Measurements from ENCODE around the gene PGRMC2.
"Not testable (repeated sequence)": the region's sequence is repeated elsewhere in the genome, so short reads cannot be mapped to it uniquely, and the experiment has no call there.

Gene PGRMC2

GRCh38 chr4:128268970-128269369, 18.6 kb downstream of the PGRMC2 start:
- no peak for DNase-seq (ENCODE audit: low read depth in 1 of 2, low spot score in 1 of 2)

- DNase-seq (ENCODE audit: low read depth in 1 of 2, low spot score in 1 of 2): no peak
Measured at GRCh38 chr4:128267745-128268144, 19.9 kb downstream of the PGRMC2 start.

GRCh38 chr4:128267171-128267570, 20.4 kb downstream of the PGRMC2 start:
- DNase-seq (ENCODE audit: low read depth in 1 of 2, low spot score in 1 of 2): not testable (repeated sequence)

GRCh38 chr4:128265550-128265949, 22.1 kb downstream of the PGRMC2 start:
- not testable (repeated sequence) for DNase-seq (ENCODE audit: low read depth in 1 of 2, low spot score in 1 of 2)

- DNase-seq (ENCODE audit: low read depth in 1 of 2, low spot score in 1 of 2): not testable (repeated sequence)
Measured at GRCh38 chr4:128259889-128260288, 27.7 kb downstream of the PGRMC2 start.

- not testable (repeated sequence) for DNase-seq (ENCODE audit: low read depth in 1 of 2, low spot score in 1 of 2)
Measured at GRCh38 chr4:128258166-128258565, 29.4 kb downstream of the PGRMC2 start.

GRCh38 chr4:128256539-128256938, 31.1 kb downstream of the PGRMC2 start:
- no peak for DNase-seq (ENCODE audit: low read depth in 1 of 2, low spot score in 1 of 2)

- no peak for DNase-seq (ENCODE audit: low read depth in 1 of 2, low spot score in 1 of 2)
Measured at GRCh38 chr4:128255906-128256305, 31.7 kb downstream of the PGRMC2 start.

- DNase-seq (ENCODE audit: low read depth in 1 of 2, low spot score in 1 of 2): no peak
Measured at GRCh38 chr4:128249787-128250668, 37.6 kb downstream of the PGRMC2 start.

- DNase-seq (ENCODE audit: low read depth in 1 of 2, low spot score in 1 of 2): no peak
Measured at GRCh38 chr4:128247906-128248305, 39.7 kb downstream of the PGRMC2 start.

- not testable (repeated sequence) for DNase-seq (ENCODE audit: low read depth in 1 of 2, low spot score in 1 of 2)
Measured at GRCh38 chr4:128245391-128245790, 42.2 kb downstream of the PGRMC2 start.

- no peak for DNase-seq (ENCODE audit: low read depth in 1 of 2, low spot score in 1 of 2)
Measured at GRCh38 chr4:128244379-128244778, 43.2 kb downstream of the PGRMC2 start.

GRCh38 chr4:128242601-128243000, 45.0 kb downstream of the PGRMC2 start:
- DNase-seq (ENCODE audit: low read depth in 1 of 2, low spot score in 1 of 2): no peak

GRCh38 chr4:128241981-128242380, 45.6 kb downstream of the PGRMC2 start:
- no peak for DNase-seq (ENCODE audit: low read depth in 1 of 2, low spot score in 1 of 2)

- DNase-seq (ENCODE audit: low read depth in 1 of 2, low spot score in 1 of 2): no peak
Measured at GRCh38 chr4:128241425-128241913, 46.1 kb downstream of the PGRMC2 start.

GRCh38 chr4:128241019-128241418, 46.6 kb downstream of the PGRMC2 start:
- DNase-seq (ENCODE audit: low read depth in 1 of 2, low spot score in 1 of 2): no peak

GRCh38 chr4:128234836-128235235, 52.8 kb downstream of the PGRMC2 start:
- DNase-seq (ENCODE audit: low read depth in 1 of 2, low spot score in 1 of 2): no peak

- DNase-seq (ENCODE audit: low read depth in 1 of 2, low spot score in 1 of 2): no peak
Measured at GRCh38 chr4:128232719-128233118, 54.9 kb downstream of the PGRMC2 start.

- DNase-seq (ENCODE audit: low read depth in 1 of 2, low spot score in 1 of 2): no peak
Measured at GRCh38 chr4:128228845-128229795, 58.5 kb downstream of the PGRMC2 start.

GRCh38 chr4:128227991-128228571, 59.5 kb downstream of the PGRMC2 start:
- no peak for DNase-seq (ENCODE audit: low read depth in 1 of 2, low spot score in 1 of 2)

- no peak for DNase-seq (ENCODE audit: low read depth in 1 of 2, low spot score in 1 of 2)
Measured at GRCh38 chr4:128225148-128225547, 62.5 kb downstream of the PGRMC2 start.

Measured in activated T-helper 1 cell treated with anti-CD3 and anti-CD28 coated beads, Interleukin-2, amount 50 U/mL, for 16 hours (primary cell).